Activated gamma-delta T cell treated with anti-CD3 and anti-CD28 coated beads, Interleukin-2, amount 50 U/mL, for 16 hours (primary cell): ENCODE measurements around the gene KDF1.
"Not testable (repeated sequence)": the region's sequence is repeated elsewhere in the genome, so short reads cannot be mapped to it uniquely, and the experiment has no call there.

ENCODE experiments used
- DNase-seq: peaks from one replicate; pipeline ENCODE4 v3.0.0-alpha.2; 2020; ENCODE audit warnings: low read depth

The KDF1 gene

DNA sequence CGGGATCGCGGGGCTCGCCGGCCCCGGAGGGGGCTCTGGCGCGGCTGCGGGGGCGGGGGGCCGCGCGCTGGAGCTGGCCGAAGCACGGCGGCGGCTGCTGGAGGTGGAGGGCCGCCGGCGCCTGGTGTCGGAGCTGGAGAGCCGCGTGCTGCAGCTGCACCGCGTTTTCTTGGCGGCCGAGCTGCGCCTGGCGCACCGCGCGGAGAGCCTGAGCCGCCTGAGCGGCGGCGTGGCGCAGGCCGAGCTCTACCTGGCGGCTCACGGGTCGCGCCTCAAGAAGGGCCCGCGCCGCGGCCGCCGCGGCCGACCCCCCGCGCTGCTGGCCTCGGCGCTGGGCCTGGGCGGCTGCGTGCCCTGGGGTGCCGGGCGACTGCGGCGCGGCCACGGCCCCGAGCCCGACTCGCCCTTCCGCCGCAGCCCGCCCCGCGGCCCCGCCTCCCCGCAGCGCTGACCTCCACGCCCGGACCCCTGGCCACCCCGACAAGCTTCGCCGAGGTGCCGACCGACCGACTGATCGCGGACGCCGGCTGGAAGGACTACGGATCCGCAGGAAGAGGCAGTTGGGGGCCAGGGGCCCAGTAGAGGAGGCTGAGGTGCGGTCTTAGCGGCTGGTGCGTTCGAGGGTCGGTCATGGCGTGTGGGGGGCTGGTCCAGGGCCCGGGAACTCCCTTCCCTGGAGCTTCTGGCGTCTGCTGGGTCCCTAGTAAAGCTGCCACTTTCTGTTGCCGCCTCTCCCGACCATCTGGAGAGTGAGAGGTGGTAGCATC is 33.9 kb upstream of the KDF1 start:
- no peak for DNase-seq

DNA sequence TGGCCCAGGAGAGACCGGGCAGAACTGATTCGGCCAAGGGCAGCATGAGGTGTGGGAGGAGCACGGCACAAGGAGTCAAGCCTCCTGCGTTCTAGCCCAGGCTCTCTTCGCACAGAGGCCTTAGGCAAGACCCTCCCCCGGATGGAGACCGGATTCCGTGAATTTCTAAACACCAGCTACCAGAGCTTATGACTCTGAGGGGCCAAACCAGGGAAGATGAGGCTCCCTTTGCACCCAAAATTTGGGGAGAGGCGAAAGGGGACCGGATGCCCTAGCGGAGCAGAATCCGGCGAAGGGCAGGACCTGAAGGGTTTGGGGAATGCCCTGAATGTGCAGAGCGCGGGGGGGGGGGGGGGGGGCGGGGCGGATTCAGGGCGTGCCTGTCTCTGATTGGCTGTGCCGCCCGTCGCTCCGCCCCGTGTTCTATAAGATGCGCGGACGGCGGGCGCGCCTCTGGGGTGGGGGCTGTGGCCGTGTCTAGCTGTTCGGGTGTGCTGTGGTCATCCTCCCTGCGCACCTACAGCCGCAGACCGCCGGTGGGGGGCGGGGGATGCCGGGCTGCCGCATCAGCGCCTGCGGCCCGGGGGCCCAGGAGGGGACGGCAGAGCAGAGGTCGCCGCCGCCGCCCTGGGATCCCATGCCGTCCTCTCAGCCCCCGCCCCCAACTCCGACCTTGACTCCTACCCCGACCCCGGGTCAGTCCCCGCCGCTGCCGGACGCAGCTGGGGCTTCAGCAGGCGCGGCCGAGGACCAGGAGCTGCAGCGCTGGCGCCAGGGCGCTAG is 33.2 kb upstream of the KDF1 start, which contains the start of gene TRNP1:
Gene TRNP1 (plus strand): TSS at position 456 of the 783 bp plus-strand sequence. CDS start 95 bp downstream, at position 551.
- peak; percentile 40 for DNase-seq

DNA sequence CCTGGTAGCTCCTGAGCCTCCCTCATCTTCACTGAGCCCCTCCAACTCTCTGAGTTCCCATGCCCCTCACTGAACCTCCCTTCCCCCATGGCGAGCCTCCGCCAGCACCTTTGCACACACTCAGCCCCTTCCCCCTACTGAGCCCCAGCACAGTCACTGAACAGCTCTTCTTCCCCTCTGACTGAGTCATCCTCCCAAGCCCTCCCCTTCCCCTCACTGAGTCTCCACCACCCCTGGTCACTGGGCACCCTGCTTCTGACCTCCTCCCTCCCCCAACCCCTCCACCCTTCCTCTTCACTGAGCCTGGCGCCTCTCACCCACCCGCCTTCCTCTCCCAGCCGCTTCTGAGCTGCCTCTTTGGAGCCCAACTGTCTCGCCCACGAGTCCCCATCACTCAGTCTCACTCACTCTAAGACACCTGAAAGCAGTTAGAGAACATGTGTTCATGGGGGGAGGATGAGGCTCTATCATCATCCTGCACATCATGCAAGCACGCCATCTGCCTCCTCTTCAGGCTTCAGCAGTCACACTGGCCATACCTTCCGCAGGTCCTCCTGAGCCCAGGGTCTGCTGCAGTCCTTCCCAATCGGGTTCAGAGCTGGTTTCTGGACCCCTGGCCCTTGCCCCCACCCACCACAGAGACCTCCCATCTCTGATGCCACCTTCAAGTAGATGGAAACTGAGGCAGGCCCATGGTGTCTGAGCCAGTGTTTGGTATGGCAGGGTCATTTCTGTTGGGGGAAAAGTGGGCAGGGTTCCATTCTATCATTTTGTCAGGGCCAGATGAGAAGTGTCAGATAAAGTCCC is 31.2 kb upstream of the KDF1 start:
- DNase-seq = no peak

DNA sequence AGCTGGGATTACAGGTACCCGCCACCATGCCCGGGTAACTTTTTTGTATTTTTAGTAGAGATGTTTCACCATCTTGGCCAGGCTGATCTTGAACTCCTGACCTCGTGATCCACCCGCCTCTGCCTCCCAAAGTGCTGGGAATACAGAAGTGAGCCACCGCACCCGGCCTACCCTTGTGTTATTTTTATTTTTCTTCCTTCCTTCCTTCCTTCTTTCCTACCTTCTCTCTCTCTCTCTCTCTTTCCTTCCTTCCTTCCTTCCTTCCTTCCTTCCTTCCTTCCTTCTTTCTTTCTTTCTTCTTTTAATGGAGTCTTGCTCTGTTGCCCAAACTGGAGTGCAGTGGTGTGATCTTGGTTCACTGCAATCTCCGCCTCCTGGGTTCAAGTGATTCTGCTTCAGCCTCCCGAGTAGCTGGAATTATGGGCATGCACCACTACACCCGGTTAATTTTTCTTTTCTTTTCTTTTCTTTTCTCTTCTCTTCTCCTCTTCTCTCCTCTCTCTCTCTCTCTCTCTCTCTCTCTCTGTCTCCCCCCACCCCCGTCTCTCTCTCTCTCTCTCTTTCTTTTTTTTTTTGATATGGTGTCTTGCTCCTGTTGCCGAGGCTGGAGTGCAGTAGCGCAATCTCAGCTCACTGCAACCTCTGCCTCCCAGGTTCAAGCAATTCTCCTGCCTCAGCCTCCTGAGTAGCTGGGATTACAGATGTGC is 29.3 kb upstream of the KDF1 start:
- not testable (repeated sequence) for DNase-seq

DNA sequence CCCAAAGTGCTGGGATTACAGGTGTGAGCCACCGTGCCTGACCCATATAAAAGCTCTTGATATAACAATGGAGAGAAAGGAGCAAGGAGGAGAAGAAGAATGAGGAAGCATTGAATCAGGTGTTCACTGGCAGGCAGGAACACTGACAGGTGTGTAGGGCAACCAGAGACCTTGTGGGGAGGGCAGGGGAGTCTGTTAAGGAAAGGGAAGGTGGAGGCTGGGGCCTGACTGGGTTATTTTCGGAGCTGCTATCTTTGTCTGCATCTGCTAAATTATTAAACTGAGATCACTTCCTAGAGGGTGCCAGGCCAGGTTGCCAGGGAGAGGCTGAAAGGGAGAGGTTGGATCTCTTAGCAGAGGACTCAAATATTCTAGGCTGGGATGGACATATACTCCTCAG is 26.4 kb upstream of the KDF1 start:
- no peak for DNase-seq

DNA sequence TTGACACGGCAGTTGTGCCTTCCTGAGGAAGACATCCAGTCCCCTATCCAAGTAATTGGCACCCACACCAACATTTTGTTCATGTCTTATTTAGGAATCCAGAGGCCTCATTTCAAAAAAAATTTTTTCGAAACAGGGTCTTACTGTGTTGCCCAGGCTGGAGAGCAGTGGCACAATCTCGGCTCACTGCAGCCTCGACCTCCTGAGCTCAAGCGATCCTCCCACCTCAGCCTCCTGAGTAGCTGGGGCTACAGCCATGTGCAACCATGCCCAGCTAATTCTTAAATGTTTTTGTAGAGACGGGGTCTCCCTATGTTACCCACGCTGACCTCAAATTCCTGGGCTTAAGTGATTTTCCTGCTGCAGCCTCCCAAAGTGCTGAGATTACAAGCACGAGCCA is 24.0 kb upstream of the KDF1 start:
- no peak for DNase-seq

DNA sequence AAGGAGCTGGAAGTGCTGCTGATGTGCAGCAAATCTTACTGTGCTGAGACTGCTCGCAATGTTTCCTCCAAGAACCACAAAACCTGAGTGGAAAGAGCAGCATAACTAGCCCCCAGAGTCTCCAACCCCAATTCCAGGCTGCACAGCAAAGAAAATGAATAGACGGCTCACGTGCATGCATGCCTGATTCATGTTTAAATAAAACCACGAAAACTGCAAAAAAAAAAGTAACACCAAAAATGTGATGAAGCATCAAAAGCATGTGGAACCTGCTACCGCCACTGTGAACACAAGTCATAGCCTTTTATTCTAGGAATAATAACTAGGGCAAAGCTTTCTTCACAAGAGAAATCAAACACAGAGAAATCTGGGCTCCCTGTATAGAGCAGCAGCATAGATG is 23.6 kb upstream of the KDF1 start:
- DNase-seq = no peak

DNA sequence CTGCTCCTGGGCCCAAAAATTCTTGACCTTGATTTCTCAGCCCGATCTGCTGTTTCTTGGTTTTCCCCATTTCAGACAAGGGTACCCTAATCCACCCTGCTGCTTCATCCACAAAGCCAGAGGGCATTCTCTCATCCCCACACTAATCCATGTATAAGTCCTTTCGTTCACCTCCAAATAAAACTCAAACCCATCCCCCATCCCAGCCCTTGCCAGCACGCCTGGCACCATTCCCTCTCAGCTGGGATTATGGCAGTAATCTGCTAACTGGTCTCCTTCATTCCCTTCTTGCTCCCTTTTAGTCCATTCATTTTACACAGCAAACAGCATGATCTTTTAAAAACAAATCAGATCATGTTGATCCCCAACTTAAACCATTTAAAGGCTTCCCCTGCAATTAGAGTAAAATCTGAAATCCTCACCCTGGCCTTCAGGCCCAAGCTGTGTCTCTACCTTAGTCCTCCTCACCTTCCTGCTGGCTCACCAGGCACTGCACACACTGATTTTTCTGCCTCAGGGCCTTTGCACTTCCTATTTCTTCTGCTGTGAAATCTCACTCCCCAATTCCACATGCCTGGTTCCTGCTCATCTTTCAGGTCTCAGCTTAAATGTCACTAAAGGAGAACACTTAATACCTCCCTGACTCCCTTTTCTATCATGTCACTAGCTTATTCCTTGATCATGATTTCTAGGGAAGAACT is 21.0 kb upstream of the KDF1 start:
- DNase-seq = no peak

DNA sequence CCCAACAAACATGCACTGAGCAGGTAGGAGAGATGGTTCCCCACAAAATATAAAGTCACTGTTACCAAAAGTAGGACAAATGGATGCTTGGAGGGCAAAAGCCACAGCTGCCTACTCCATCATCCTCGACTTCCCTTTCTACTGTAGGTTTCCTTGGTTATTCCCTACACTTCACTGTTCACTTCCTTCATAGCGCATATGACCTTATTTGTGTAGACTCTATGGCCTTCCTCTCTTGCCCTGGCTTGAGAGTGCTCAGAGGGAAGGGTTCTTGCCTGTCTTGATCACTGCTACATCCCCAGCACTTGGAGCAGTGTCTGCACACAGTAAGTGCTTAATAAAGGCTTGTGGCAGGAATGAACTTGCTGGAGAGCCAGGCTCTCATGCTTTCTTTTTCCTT is 18.6 kb upstream of the KDF1 start:
- no peak for DNase-seq

DNA sequence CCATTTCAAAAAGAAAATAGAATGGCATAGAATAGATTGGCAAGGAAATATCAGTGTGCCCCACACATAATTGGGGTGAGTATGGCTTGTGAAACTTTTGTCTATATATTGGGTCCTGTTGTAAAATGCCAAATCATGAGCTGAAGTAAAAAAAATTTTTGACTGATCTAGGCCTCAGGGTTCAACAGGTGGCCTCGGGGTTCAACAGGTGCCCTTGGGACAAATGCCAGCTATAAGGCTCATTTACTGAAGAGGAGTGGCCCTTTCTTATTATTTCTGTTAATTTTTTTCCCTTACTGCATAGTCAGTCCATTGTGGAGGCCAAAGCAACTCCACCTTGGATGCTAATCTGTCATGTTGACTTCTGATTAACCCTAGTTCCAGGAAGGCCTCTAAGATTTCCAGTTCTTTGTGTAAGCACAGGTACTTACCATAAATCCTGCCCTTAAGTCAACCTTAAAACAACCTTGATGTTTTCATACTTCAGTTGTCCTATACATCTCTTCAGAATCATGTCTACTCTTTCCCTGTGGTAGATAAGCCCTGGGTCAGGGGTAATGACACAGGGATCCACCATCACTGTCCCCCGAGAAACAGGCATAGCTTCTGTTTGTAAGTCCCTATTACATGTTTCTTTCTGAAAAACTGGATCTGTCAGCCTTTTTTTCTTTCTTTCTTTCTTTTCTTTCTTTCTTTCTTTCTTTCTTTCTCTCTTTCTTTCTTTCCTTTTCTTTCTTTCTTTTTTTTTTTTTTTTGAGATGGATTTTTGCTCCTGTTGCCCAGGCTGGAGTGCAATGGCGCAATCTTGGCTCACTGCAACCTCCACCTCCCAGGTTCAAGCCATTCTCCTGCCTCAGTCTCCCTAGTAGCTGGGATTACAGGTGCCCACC is 16.6 kb upstream of the KDF1 start:
- no peak for DNase-seq

DNA sequence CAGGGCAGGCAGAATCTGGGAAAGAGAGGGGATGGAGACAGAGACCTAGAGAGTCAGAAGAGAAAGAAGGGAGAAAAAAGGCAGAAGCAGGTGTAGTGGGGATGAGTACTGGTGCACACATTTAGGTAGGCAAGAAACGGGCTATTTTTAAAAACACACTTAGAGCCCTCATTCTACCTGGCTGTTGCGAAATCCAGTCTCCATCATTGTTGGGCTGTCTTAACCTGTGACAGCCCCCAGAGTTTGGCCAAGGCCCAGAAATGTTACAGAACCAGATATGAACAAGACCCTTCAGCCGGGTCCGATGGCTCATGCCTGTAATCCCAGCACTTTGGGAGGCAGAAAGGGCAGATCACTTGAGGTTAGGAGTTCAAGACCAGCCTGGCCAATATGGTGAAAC is 12.6 kb upstream of the KDF1 start:
- DNase-seq = no peak

DNA sequence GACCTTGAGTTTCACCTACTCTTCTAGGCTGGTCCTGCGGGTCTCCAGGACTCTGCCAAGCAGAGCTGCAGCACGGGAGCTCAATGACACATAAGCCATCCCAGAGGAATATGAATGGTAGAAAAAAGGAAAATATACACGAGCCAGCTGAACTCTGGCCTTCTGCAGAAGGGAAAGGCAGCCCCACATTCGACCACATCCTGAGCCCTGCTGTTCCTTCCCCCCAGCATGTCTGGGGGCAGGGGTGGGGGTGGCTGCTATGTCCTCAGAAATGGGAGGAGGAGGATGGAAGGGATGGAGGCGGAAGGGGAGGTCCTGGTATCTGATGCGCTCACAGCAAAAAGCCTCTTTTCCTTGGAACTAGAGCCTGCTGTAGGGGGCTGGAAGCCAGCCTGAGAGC is 12.1 kb upstream of the KDF1 start:
- no peak for DNase-seq

DNA sequence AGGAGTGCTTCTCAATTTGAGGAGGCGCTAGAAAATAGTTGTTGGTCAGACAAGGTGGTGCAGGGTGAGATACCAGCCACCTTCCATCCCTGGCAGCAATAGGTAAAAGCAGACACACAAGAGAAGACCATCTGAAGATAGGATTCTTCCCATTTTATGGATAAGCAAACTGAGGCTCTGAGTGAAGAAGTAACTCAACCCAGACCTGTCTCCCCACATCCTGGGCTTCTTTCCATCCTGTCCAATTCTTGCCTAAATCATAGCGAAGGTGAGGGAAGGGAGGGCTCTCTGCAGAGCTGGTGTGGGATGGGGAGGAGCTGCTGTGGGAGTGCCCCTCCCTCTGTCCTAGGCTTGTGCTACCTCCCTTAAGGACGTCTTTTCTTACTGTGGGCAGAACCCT is 11.3 kb upstream of the KDF1 start:
- no peak for DNase-seq

DNA sequence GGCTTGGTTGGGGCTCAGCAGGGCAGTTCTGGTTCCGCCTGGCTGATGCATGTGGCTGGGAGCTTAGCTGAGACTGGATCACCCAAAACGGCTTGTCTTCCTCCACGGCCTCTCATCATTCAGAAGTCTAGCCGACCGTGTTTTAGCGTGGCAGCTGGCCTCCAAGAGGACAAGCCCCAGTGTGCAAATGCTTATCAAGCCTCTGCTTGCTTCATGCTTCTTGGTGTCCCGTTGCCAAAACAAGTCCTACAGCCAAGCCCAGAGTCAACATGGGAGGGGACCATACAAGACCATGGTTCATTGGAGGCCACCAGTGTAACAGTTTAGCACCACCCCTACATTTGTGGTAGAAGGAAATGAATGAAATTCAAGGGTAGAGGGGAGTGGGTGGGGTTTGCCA is 10.5 kb upstream of the KDF1 start:
- DNase-seq = no peak

DNA sequence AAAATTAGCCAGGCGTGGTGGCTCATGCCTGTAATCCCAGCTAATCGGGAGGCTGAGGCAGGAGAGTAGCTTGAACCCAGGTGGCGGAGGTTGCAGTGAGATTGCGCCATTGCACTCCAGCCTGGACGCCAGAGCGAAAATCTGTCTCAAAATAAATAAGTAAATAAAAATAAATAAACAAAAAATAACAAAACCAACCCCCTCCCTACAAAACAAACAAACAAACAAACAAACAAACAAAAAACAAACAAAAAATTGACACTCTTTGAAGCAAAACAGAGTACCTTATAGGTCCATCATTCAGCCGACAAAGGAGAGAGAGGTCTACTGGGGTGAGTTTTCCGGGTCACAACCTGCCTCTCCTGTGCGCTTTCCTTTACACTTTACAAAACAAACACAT is 5.4 kb upstream of the KDF1 start:
- DNase-seq = no peak

DNA sequence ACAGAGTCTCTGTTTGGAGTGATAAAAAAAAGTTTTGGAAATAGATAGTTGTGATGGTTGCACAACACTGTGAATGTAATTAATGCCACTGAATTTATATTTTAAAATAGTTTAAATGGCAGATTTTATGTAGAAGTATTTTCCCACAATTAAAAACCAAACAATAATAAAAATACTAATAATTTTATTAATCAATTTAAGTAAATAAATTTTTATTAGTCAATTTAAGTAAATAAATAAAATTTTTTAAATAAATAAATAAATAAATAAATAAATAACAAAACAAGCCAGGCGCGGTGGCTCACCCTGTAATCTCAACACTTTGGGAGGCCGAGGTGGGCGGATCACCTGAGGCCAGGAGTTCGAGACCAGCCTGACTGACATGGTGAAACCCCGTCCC is 4.9 kb upstream of the KDF1 start:
- DNase-seq = no peak

DNA sequence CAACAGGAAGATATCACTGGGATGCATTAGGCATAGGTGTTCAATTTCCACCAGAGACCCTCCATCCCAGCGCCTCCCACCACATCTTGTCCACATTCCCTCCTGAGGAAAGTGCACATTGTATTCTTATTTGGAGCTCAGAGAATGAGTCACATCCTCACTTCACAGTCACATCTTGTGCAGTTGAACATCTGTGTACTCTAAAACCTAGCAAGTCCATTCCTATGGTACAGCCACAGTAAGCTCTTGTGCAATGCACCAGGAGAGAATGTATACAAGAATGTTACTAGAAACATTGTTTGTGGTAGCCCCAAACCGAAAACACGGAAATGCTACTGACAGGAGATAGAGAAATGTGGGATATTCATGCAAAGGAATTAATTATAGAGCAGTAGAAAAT is 1.6 kb upstream of the KDF1 start:
- DNase-seq = no peak

DNA sequence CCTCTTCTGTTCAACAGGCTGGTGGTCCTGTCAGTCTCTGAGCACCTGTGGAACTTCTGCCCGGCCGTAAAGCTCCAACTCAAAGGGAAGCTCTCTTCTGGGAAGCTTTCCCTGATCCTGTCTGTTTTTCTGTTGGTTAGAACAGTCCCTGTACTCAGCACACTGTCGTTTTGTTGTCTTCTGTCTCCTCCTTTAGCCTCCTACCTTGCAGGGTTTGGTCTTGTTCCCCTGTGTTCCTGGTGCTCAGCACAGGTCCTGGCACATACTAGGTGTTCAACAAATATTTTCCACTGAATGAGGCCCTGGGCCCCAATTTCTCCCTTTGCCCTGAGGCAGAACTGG is 328 bp upstream of the KDF1 start:
- no peak for DNase-seq

DNA sequence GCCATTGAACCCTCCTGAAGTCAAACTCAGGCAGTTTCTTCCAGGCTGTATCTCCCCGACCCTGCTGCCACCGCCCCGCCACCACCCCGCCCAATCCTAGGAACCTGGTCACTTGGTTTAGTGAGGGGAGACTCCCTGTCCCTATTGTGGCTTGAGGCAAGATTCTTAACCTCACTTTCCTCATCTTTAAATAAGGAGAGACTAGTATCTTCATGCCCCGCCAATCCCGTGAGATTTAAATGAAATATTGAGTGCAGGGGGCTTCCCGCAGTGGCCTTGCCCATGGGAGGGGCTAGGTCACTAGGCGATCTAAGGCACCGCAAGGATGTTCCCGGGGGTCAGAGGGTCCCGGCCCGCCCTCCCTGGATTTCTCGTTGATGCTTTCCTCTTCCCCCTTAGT is 998 bp downstream of the KDF1 start:
- no peak for DNase-seq

DNA sequence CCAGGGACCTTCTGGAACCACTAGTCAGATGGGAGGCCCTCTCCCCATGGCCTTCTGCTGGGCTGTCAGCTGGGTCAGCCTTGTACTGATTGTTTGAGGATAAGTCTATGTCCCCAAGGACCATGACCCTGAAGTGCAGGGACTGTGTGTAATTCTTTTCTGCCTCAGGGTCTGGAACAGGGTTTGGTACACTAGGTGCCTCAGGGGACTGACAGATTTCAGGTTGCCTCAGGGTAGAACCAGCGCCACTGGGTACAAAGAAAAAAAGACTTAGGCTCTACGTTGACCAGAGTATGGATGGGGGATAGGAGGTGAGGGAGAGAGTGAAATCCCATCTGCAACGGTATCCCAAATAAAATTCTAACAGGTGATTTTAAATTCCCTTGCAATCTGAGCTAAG is 3.0 kb downstream of the KDF1 start:
- no peak for DNase-seq

DNA sequence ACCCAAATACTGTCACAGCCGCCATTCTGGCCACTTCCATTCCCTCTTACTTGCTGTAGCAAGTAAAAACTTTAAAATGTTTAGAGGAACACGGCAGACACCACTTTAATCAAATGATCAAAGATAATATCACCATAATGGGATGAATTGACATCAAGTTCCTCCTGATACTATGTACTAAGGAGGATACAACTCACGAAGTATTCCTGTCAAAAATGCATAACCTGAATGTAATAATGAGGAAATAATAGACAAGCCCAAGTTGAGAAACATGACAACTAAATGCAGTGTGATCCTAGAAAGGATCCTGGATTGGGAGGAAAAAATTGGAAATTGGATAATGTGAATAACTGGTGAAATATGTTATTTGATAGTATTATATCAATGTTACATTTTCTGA is 3.9 kb downstream of the KDF1 start:
- no peak for DNase-seq
